GM21529 (cell line): Measurements from ENCODE around the gene LRRC71.

Experiments
- ATAC-seq: cut with Tn5 transposase; IDR thresholded peaks from one replicate; pipeline ENCODE4 v1.9.1; 2021; ENCODE audit not compliant: unreplicated experiment

The LRRC71 gene

DNA sequence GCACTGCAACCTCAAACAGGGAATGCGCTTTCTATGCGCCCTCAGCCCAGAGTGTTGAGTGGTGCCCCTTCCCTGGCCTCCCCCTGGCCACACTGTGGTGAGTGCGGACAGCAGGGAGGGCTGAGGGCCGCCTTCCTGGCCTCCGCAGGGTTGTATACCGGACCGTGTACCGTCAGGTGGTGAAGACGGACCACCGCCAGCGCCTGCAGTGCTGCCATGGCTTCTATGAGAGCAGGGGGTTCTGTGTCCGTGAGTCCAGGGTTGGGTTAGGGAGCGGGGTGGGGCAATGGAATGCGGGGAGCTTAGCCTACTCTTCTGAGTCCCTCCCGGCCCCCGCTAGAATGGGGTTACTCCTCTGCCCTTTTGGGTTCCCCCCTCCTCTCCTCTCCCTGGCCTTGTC lies 15.3 kb upstream of the LRRC71 start:
- ATAC-seq: no peak

DNA sequence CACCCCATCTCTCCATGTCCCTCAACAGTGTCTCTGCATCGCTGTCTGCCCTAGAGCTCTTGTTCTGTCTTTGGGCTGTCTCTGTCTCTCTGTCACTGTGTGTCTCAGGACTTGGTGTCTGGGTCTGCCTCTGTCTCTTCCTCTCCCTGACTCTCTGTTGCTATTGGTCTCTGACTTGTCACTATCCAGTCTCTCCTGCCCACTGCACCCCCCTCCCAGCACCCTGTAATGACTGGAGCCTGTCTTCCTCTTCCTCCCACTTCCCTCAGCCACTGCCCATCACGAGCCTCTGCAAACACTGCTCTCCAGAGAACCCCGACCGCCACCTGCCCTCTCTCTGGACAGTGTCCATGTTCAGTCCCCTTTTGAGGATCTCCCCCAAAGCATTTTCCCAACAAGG lies 14.8 kb upstream of the LRRC71 start:
- no peak for ATAC-seq

DNA sequence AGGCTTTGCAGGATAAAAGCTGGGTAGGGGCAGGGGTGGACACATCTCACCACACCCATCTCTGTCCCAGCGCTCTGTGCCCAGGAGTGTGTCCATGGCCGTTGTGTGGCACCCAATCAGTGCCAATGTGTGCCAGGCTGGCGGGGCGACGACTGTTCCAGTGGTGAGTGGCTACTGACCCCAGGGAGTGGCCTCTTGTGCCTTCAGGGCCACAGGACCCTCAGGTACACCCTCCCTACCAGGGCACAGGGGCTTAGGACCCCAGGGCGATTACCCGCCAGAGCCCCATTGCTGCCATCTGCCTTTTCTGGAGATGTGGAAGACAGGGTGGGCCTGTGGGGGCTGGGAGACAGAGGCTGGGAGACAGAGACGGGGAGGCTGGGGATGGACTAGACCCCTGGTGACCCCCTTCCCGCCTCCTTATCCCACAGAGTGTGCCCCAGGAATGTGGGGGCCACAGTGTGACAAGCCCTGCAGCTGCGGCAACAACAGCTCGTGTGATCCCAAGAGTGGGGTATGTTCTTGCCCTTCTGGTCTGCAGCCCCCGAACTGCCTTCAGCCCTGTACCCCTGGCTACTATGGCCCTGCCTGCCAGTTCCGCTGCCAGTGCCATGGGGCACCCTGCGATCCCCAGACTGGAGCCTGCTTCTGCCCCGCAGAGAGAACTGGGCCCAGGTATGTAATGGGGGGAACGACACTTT lies 14.1 kb upstream of the LRRC71 start:
- ATAC-seq: no peak

DNA sequence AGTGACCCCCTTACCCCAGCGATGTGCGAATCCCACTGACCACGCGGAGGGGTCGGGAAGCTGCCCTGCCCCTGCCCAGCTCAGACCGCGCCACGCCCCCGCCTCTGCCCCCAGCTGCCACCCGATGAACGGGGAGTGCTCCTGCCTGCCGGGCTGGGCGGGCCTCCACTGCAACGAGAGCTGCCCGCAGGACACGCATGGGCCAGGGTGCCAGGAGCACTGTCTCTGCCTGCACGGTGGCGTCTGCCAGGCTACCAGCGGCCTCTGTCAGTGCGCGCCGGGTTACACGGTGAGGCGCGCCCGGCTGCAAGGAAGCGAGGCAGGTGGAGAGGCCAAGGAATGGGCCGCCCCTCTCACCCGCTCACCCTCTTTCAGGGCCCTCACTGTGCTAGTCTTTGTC lies 11.9 kb upstream of the LRRC71 start:
- no peak for ATAC-seq

DNA sequence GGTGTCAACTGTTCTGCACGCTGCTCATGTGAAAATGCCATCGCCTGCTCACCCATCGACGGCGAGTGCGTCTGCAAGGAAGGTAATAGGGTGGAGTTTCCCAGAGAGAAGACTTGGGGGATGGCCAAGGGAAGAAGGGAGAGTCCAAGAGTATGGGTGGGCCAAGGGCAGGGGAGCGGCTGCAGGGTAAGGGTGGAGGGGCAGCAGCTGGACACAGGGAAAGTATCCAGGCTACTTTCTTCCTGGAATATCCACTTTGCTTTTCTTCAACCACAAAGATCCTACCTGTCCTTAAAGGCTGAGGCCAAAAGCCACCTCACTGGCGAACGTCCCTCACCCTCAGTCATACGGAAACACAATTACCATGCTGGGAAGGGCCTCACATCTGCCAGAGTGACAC lies 11.5 kb upstream of the LRRC71 start:
- ATAC-seq: no peak

DNA sequence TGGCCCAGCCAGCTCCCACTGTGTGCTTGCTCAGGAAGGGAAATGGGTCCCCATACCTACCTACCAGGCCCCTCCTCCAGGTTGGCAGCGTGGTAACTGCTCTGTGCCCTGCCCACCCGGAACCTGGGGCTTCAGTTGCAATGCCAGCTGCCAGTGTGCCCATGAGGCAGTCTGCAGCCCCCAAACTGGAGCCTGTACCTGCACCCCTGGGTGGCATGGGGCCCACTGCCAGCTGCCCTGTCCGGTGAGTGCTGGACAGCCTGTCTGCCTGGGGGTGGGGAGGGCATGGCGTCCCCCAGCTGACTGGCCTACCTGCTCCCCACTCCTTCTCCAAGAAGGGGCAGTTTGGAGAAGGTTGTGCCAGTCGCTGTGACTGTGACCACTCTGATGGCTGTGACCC lies 10.8 kb upstream of the LRRC71 start:
- ATAC-seq: no peak

DNA sequence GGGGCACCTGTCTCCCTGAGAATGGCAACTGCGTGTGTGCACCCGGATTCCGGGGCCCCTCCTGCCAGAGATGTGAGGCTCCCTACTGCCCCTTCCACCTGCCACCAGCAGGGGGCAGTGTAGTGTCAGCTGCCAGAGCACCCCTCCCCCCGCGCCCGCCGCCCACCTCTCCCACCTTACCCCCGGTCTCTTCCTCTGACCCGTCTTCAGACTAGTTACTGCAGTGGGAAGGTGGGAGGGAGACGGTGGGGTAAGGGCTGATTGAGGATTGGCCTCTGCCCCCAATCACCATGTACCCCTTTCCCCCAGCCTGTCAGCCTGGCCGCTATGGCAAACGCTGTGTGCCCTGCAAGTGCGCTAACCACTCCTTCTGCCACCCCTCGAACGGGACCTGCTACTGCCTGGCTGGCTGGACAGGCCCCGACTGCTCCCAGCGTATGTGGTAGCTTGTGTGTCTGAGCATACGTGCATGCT lies 10.1 kb upstream of the LRRC71 start:
- no peak for ATAC-seq

DNA sequence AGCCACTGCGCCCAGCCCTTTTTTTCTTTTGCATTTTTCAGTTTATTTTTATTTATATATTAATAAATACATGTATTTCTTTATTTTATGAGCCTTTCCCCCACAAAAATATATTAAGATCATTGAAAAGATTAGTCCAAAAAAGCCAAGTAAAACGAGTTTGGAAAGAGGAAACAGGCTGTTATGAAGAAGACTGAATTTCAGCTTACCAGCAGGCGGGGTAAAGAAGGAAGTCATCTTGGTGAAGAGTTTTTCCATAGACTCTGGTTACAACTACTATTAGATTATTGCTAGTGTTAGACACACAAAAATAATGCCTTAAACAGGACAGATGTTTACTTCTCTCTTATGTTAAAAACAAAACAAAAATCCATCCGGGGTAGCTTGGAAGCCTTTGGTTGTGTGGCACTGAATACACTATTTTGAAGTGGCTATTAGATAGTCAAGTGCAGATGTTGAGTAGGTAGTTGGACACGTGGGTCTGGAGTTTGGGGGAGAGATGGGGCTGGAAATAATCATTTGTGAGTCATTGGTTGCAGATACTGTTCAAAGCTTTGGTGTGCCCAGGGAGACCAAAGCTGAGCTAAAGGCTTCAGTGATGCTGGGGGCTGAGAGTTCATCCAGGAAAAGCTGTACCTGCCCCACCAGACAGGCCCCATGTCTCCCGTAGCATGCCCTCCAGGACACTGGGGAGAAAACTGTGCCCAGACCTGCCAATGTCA lies 8.7 kb upstream of the LRRC71 start:
- ATAC-seq: no peak

DNA sequence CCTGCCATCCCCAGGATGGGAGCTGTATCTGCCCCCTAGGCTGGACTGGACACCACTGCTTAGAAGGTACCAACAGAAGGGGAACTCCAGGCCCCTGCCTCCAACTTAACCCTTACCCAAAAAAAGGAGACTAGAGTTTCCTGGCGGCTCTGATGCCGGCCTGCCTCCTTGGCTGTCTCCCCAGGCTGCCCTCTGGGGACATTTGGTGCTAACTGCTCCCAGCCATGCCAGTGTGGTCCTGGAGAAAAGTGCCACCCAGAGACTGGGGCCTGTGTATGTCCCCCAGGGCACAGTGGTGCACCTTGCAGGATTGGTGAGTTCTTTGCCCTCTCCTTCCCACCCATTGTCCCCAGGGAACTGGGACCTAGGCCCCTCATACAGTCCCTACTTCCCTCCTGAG lies 8.1 kb upstream of the LRRC71 start:
- no peak for ATAC-seq

DNA sequence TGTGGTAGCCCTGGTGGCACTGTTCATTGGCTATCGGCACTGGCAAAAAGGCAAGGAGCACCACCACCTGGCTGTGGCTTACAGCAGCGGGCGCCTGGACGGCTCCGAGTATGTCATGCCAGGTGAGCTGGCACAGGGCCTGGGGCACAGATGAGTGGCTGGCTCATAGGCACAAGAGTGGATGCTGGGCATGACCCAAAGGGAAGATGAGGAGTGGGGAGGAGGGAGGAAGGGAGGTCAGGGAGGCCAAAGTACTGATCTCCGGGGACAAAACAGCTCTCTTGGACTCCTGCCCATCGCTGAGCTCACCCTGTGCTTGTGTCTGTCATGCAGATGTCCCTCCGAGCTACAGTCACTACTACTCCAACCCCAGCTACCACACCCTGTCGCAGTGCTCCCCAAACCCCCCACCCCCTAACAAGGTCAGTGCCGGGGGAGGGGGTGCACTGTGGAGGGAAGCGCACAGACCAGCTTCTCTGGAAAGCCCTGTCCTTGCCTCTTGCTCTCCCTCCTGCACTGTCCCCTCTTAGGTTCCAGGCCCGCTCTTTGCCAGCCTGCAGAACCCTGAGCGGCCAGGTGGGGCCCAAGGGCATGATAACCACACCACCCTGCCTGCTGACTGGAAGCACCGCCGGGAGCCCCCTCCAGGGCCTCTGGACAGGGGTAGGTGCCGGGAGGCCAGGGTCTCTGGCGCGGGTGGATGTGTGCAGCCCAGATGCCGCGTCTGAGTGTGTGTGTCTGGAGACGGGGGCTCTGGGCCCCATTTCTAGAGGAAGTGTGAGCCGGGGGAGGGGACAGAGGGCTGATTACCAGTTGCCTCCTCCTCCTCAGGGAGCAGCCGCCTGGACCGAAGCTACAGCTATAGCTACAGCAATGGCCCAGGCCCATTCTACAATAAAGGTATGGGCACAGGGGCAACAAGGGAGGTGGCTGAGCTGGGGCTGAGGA lies 7.3 kb upstream of the LRRC71 start:
- ATAC-seq: no peak

DNA sequence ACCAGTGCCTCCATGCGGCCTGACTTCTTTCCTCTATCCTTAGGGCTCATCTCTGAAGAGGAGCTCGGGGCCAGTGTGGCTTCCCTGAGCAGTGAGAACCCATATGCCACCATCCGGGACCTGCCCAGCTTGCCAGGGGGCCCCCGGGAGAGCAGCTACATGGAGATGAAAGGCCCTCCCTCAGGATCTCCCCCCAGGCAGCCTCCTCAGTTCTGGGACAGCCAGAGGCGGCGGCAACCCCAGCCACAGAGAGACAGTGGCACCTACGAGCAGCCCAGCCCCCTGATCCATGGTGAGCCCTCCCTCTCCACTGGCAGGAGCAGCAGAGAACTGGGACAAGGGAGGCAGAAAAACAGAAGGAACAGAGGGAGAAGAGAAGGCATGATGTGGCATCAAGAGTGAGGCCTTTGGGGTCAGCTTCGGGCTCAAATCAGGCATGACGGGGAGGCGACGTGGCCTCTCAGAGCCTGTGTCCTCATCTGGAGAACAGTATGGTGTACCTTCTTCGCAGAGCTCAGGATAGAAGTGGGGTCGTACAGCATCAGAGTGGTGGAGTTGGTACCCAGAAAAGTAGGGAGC lies 6.5 kb upstream of the LRRC71 start:
- ATAC-seq: no peak

DNA sequence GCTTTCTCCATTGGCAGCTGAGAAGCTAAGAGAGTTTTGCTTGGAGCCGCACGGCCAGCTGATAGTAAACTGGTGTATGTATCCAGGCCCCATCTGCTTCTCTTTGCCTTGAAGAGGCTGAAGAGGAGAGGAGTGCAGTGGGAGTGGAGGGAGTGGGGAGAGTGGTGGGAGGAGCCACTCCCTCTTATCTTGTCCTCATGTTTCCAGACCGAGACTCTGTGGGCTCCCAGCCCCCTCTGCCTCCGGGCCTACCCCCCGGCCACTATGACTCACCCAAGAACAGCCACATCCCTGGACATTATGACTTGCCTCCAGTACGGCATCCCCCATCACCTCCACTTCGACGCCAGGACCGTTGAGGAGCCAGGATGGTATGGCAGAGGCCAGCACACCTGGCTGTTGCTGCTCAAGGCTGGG lies 6.0 kb upstream of the LRRC71 start:
- no peak for ATAC-seq

DNA sequence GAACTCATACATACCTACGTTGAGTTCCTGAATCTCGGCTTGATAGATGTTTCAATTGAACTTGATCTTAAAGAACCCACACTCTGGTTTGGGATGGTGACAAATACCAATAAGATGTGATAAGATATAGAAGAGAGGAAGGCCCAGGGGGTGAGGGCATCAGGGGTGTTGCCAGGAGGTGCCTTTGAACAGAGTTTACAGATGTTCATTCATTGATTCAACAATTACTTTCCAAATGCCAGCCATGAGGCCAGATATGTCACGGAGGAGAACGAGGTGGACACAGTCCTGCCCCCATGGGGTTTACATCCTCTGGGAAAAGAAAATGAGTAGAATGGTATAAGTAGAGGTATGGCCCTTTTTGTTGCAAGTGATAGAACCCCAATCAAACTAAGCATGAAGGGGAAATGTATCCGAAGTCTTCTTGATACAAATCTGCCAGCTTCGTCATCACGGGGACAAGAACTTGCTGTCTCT lies 659 bp downstream of the LRRC71 start:
- no peak for ATAC-seq

DNA sequence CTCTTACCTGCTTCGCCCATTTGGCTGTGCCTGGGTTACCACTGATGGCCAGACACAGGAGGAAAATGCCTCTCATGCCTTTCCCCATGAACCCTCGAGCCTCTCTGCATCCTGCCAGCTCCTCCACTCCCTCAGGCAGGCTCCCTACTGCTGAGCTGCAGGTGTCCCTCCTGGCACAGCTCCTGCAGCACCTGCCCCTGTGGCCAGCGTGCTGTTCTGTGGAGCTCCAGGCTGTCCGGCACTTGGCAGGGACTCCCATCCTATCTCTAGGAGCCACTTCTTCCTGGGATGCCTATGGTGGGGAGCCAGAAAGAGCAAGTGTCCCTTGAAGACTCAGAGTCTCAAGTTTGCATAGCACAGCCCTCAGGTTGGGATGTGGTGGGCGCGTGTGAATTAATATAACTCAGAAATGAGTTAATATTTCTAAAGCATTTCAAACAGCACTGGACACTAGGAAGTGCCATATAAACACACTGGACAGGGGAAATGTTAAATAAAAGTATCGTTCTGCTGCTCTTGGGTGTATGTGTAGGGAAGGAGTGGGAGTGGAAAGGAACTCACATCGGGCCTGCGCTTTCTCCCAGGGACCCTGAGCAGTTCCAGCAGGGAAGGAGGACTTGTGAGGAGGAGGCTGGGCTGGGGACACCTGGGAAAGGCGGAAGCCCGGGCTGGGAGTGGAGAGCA lies 2.7 kb downstream of the LRRC71 start:
- ATAC-seq: no peak

DNA sequence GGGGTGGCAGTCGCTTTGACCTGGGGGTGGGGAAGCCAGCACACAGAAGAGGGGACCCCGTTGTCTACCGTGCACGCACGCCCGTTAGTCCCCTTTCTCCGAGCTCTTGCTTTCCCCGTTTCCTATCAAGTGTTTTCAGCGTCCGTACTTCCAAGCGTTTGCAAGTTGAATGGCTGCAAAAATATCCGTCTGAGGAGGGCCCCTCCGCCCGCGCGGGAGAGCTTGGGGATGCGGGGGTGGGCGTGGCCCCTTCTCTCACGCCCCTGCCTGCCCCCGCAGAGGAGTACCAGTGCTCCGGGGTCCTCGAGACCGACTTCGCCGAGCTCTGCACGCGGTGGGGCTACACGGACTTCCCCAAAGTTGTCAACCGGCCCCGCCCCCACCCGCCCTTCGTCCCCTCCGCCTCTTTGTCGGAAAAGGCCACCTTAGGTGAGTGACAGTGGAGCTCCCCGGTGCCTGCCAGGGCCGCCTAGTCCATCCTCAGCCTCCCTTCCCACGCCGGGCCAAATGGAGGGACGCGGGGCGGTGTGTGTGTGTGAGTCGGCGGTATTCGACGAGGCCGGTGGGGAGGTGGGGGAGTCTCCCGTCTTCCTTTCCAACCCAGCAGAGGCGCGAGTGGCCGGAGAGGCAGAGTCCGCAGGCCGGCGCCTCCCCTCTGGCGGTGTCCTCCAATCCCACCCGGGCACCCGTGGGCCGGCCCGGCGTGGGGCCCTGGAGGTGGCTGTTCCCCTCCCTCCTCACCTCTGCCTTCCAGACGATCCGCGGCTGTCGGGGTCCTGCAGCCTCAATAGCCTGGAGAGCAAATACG lies 3.4 kb downstream of the LRRC71 start:
- ATAC-seq: no peak

DNA sequence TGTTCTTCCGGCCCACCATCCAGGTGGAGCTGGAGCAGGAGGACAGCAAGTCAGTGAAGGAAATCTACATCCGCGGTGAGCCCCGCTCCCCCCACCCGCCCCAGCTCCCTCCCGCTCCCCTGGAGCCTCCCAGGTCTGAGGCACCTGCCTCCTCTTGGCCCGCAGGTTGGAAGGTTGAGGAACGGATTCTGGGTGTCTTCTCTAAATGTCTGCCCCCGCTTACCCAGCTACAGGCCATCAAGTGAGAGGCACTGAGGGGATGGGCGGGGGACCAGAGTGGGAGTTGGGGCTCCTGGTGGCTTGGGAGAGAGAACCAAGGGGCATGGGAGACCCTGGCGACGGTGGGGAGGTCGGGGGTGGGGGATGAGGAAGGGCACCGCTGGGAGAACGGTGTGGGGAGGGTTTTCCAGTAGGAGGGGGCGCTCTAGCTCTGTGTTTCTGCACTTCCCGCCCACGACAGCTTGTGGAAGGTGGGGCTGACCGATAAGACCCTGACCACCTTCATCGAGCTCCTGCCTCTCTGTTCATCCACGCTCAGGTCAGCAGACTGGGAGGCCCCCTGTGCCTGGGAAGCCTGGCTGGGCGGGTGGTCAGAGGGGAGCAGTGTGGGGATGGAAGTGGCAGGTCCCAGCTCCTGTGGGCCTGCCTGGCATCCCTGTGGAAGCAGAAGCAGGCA lies 4.2 kb downstream of the LRRC71 start:
- ATAC-seq: no peak

DNA sequence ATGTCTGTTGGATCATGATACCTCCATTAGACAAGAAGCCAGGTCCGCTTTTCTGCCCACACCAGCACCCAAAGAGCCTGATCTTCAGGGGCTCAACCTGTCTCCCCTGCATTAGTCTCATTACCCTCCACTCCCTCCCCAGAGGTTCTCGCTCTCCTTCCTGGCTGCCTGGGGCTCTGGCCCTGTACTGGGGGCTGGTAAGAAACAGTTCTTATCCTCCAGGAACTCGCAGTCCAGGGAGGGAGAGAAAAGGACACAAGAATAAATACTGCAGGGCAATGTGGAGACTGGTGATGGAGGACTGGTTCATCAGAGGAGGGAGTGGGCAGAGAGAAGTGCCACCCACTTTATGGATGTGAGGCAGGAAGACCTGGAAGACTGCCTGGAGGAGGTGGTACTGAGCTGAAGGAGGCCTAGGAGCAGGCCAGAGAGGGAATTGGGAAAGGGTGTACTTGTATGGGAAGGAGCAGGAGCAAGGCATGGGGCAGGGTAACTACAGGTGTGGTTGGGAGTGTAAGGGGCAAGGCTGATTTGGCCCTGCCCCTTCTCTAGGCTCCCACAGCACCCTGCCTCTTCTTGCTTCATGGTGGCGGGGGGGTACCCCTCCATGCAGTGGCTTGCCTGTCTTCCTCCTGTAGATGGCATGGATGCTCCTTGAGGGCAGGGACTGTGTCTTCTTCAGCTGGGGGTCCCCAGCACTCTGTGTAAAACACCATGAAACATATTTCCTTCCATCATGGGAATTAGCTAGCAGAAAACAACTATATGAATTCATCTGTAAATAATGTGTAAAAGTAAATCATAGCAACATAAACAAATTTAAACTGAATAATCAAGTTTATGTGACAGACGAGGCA lies 5.0 kb downstream of the LRRC71 start:
- ATAC-seq: no peak

DNA sequence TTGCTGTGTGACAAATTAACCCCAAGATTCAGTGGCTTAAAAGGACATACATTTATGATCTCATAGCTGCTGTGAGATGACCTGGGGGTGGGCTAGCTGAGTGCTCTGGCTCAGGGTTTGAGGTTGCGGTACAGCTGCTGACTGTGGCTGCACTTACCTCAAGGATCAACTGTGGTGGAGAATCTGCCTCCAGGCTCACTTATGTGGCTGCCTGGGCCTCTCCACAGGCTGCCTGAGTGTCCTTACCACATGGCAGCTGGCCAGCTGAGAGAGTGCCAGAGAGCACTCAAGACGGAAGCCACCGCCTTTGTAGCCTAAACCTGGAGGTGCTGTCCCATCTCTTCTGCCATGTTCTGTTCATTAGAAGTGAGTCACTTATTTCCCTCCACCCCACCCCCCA lies 5.7 kb downstream of the LRRC71 start:
- no peak for ATAC-seq
